SK-N-SH (cell line): ENCODE data around the gene WDR83.

Experiments
- CTCF ChIP-seq: fragments of 200-600 bp; sonication (generic); IDR thresholded peaks from 2 replicates; pipeline ENCODE4 v1.6.1; 2017; ENCODE audit warnings: antibody characterized with exemption, mild to moderate bottlenecking, moderate library complexity
- EP300 ChIP-seq, 2 experiments: IDR thresholded peaks; 2 replicates each; pipeline versions ENCODE4 v1.4.0 to v1.6.1; 2012; ENCODE audit warnings: borderline replicate concordance in 1 of 2, low read depth in 1 of 2, low read length in 1 of 2
- FOXJ3 ChIP-seq: sonication (generic); formaldehyde crosslinking; IDR thresholded peaks from 2 replicates; pipeline ENCODE4 v1.5.1; 2020; ENCODE audit warnings: mild to moderate bottlenecking, missing genetic modification reagents
- GABPA ChIP-seq: IDR thresholded peaks from 2 replicates; pipeline ENCODE4 v1.4.0; 2012; ENCODE audit warnings: low read depth, mild to moderate bottlenecking
- MXI1 ChIP-seq: IDR thresholded peaks from 2 replicates; pipeline ENCODE4 v1.6.1; 2012; ENCODE audit warnings: mild to moderate bottlenecking, low read depth, low read length, improper control_type of control experiment
- POLR2AphosphoS5 ChIP-seq: IDR thresholded peaks from 2 replicates; pipeline ENCODE4 v1.6.1; 2012; ENCODE audit warnings: low read depth, low read length
- RAD21 ChIP-seq: IDR thresholded peaks from 2 replicates; pipeline ENCODE4 v1.6.1; 2012; ENCODE audit warnings: mild to moderate bottlenecking, low read length
- REST ChIP-seq: IDR thresholded peaks from 2 replicates; pipeline ENCODE4 v1.6.1; 2012; ENCODE audit warnings: mild to moderate bottlenecking, low read depth, low read length, moderate library complexity
- TAF1 ChIP-seq: IDR thresholded peaks from 2 replicates; pipeline ENCODE4 v1.6.1; 2012; ENCODE audit warnings: low read depth, mild to moderate bottlenecking, low read length, moderate library complexity, borderline replicate concordance

GRCh38 chr19:12689012-12689411 lies 22.4 kb downstream of the WDR83 start:
- TF ChIP-seq CTCF (no peak), TAF1 (no peak), FOXJ3 (no peak), MXI1 (no peak), RAD21 (no peak), POLR2AphosphoS5 (no peak), REST (no peak), GABPA (no peak), EP300 (IDR thresholded peaks at IDR 0.05; ENCODE audit: borderline replicate concordance in 1 of 2, low read depth in 1 of 2, low read length in 1 of 2) (no peak)
